Measurements from ENCODE around the gene BTBD9.
"Not testable (repeated sequence)": the region's sequence is repeated elsewhere in the genome, so short reads cannot be mapped to it uniquely, and the experiment has no call there.

BTBD9 gene

DNA sequence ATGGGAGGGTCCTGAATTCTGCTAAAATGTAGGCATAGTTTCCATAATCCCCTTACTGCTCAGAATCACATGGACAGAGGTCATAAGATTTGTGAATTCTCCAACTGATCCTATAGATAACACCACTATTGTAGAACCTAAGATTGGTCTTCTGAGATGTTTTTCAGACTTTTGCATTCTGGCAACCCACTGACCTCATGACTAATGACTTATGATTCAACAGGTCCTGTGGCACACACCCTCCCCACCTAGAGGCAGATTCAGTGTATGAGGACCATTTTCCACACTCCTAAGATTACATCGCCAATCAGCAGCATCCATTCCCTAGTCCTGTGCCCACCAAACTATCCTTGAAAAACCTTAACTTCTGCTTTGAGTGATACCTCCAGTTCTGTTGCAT is 207.2 kb downstream of the BTBD9 start:
- no peak overlapping the region for H3K4me3 ChIP-seq (ENCODE audit: low read length)
- DNase-seq (ENCODE audit: low read depth) = peak; percentile 32
- TF ChIP-seq, protein P1, sequence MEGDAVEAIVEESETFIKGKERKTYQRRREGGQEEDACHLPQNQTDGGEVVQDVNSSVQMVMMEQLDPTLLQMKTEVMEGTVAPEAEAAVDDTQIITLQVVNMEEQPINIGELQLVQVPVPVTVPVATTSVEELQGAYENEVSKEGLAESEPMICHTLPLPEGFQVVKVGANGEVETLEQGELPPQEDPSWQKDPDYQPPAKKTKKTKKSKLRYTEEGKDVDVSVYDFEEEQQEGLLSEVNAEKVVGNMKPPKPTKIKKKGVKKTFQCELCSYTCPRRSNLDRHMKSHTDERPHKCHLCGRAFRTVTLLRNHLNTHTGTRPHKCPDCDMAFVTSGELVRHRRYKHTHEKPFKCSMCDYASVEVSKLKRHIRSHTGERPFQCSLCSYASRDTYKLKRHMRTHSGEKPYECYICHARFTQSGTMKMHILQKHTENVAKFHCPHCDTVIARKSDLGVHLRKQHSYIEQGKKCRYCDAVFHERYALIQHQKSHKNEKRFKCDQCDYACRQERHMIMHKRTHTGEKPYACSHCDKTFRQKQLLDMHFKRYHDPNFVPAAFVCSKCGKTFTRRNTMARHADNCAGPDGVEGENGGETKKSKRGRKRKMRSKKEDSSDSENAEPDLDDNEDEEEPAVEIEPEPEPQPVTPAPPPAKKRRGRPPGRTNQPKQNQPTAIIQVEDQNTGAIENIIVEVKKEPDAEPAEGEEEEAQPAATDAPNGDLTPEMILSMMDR (conservative IDR thresholded peaks at IDR 0.05; ENCODE audit: low read depth, low read length) = no peak

DNA sequence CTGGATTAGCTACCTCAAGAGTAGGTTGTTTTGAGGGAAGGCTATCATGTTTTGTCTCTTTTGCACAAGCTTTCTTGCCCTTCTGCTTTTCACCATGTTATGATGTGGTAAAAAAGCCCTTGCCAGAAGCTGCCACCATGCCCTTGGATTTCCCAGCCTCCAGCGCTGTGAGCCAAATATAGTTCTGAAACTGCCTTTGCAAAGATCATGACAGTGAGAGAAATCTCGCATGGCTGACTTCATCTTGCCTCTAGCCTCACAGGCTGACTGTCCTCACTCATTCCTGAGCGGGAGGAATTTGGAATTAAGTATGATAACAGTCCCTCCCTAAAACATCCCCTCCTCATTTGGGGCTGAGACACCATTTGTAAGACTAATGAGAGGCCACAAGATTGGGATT is 207.7 kb downstream of the BTBD9 start:
- TF ChIP-seq, protein P1 (conservative IDR thresholded peaks at IDR 0.05; ENCODE audit: low read depth, low read length) = no peak
- no peak for DNase-seq (ENCODE audit: low read depth)

DNA sequence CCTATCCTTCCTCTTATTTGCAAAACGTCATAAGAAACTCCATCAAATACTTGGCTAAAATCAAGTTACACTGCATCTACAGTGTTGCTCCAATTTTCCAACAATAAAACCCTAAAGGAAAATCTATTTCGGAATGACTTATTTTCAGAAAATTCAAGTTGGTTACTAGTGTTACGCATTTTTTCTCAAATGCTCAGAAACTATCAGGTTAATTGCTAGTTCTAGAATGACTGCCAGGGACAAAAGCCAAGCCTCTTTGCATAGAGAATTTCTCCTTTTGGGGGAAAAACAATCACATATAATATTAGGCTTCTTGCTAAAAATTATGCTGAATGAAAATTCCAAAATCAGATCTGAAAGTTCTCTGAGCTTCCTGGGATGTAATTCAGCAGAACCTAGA is 210.2 kb downstream of the BTBD9 start:
- DNase-seq (ENCODE audit: low read depth) = no peak
- TF ChIP-seq, protein P1 (conservative IDR thresholded peaks at IDR 0.05; ENCODE audit: low read depth, low read length) = no peak
- no peak overlapping the region for H3K4me3 ChIP-seq (ENCODE audit: low read length)

More for the DNA sequence above, 207.7 kb downstream of the BTBD9 start:
- H3K4me3 ChIP-seq (ENCODE audit: low read length) = no peak overlapping the region

DNA sequence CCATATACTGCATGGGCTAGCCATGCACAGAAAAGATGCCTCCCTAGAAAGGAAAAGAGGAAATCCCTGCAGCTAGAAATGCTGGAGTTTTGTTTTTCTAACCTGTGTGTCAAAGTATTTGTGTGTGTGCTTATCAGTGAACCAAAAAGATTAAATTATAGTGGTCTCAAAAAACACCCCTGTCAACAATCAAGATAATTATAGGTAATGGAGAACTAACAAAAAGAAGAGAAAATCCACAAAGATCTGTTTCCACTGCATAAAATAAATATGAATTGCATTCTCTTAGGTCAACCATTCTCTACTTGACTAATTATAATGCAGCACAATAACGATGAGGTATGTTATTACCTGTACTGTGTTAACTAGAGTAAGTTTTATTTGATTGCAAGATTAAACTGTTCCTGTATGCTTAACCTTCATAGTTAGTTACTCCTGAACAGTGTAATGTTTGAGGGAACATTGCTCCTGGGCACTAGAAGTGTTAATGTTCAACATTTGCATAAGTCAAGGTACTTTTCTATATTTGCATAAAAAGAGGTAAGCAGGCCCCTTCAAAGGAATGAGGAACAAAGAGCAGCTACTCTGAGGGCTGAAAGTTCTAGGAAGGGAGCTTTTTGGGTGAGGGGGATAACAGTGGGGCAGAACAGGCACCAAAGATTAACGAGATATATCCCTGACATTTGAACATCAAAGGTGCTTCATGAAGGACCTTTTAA is 212.1 kb downstream of the BTBD9 start:
- TF ChIP-seq, protein P1 (conservative IDR thresholded peaks at IDR 0.05; ENCODE audit: low read depth, low read length) = no peak
- no peak for DNase-seq (ENCODE audit: low read depth)
- no peak overlapping the region for H3K4me3 ChIP-seq (ENCODE audit: low read length)

DNA sequence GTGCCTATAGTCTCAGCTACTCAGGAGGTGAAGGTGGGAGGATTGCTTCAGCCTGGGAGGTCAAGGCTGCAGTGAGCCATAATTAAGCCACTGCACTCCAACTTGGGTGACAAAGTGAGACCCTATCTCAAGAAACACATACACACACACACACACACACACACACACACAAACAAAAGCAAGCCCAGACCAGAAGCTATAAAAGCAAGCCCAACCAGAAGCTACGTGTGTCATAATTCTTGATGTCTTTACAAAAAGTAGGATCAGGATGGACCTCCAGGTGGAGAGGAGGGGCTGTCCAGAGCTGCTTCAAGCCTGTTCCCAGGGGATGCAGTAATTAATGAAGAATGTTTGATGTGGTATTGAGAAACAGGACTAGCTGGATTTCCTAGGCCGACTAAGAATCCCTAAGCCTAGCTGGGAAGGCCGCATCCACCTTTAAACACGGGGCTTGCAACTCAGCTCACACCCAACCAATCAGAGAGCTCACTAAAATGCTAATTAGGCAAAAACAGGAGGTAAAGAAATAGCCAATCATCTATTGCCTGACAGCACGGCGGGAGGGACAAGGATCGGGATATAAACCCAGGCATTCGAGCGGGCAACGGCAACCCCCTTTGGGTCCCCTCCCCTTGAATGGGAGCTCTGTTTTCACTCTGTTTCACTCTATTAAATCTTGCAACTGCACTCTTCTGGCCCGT is 213.8 kb downstream of the BTBD9 start:
- not testable (repeated sequence) for H3K4me3 ChIP-seq (ENCODE audit: low read length); DNase-seq (ENCODE audit: low read depth)

DNA sequence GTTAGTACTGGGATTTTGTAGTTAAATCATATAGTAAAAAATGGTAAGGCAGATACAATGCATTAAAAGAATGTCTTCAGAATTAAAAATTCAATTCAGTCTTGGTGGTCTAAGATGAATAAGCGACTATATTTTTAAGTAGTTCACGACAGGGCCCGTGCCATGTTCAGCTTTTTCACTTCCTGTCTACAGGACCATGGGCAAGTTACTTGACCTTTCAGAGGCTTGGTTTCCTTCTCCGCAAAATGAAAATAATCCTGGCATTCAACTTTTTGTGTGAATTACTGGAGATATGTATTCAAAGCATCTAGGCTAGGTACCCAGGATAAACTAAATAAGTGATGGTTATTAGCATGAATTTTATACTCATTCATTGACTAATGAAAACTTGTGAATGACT is 216.0 kb downstream of the BTBD9 start:
- no peak for DNase-seq (ENCODE audit: low read depth)
- TF ChIP-seq, protein P1 (conservative IDR thresholded peaks at IDR 0.05; ENCODE audit: low read depth, low read length) = no peak
- no peak overlapping the region for H3K4me3 ChIP-seq (ENCODE audit: low read length)

DNA sequence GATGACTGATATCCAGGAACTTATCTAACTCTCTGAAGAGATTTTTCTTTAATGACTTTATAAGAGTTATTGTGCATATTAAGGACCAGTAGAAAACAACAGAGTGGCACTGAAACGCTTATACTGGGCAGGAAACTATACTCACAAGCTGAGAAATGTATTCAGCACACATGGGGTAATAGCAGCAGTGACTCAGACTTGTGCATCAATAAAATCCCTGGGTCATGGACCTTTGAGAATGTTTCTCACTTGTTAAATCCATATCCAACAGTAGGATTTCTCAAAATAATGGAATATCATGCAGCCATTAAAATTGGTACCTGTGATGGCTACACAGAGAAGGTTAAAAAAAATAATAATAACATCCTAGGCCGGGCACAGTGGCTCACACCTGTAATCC is 219.5 kb downstream of the BTBD9 start:
- TF ChIP-seq, protein P1 (conservative IDR thresholded peaks at IDR 0.05; ENCODE audit: low read depth, low read length) = no peak
- DNase-seq (ENCODE audit: low read depth) = no peak
- no peak overlapping the region for H3K4me3 ChIP-seq (ENCODE audit: low read length)

All from retinal pigment epithelial cell (primary cell).